NT2/D1 (cell line): Measurements from ENCODE around the gene SORCS1.

Experiments
- DNase-seq: peaks from one replicate; pipeline ENCODE4 v3.0.0-alpha.2; 2011; ENCODE audit warnings: low read depth, low spot score
- H3K27me3 ChIP-seq: 2 replicates; pipeline ENCODE4 v1.6.0; 2011; ENCODE audit warnings: mild to moderate bottlenecking; ENCODE audit not compliant: insufficient read length, insufficient read depth
- H3K36me3 ChIP-seq: 2 replicates; pipeline ENCODE4 v1.6.1; 2011; ENCODE audit warnings: mild to moderate bottlenecking, low read length, mixed read lengths; ENCODE audit not compliant: insufficient read depth, insufficient read length
- H3K4me1 ChIP-seq: 2 replicates; pipeline ENCODE4 v1.5.1; 2011; ENCODE audit not compliant: insufficient read depth, insufficient read length
- H3K4me3 ChIP-seq: 2 replicates; pipeline ENCODE4 v1.5.1; 2011; ENCODE audit warnings: low read depth; ENCODE audit not compliant: insufficient read length
- H3K9ac ChIP-seq: 2 replicates; pipeline ENCODE4 v1.6.0; 2011; ENCODE audit warnings: low read depth; ENCODE audit not compliant: insufficient read length
- H3K9me3 ChIP-seq: 2 replicates; pipeline ENCODE4 v1.5.1; 2011; ENCODE audit warnings: mild to moderate bottlenecking, low read length; ENCODE audit not compliant: insufficient read depth
- SUZ12 ChIP-seq: IDR thresholded peaks from 2 replicates; pipeline ENCODE4 v1.6.1; 2011; ENCODE audit not compliant: insufficient read length, insufficient read depth; ENCODE audit errors: extremely low read depth
- YY1 ChIP-seq: IDR thresholded peaks from 2 replicates; pipeline ENCODE4 v1.6.1; 2011; ENCODE audit not compliant: insufficient read length, insufficient read depth
- ZNF274 ChIP-seq: IDR thresholded peaks from 2 replicates; pipeline ENCODE4 v1.6.1; 2011; ENCODE audit warnings: mild to moderate bottlenecking, low read depth, low read length

Gene SORCS1

GRCh38 chr10:106777841-106778240, 386.7 kb downstream of the SORCS1 start:
- TF ChIP-seq ZNF274 (no peak), YY1 (no peak), SUZ12 (no peak)
- H3K9me3 ChIP-seq, result no peaks in the 10 kb centered on the region
- H3K36me3 ChIP-seq, result no peaks in the 10 kb centered on the region
- no peak overlapping the region for H3K9ac ChIP-seq
- H3K4me1 ChIP-seq, result no peaks in the 10 kb centered on the region
- H3K4me3 ChIP-seq, result no peak overlapping the region
- H3K27me3 ChIP-seq, result no peaks in the 10 kb centered on the region
- no peak for DNase-seq

GRCh38 chr10:106775127-106775526, 389.4 kb downstream of the SORCS1 start:
- no peak for DNase-seq
- no peaks in the 10 kb centered on the region for H3K36me3 ChIP-seq

GRCh38 chr10:106772957-106773356, 391.5 kb downstream of the SORCS1 start:
- H3K36me3 ChIP-seq, result no peaks in the 10 kb centered on the region
- TF ChIP-seq SUZ12, result no peak
- no peak for TF ChIP-seq ZNF274
- TF ChIP-seq YY1, result no peak

More at GRCh38 chr10:106775127-106775526, 389.4 kb downstream of the SORCS1 start:
- Histone ChIP-seq H3K4me3 (no peak overlapping the region), H3K9ac (no peak overlapping the region), H3K27me3 (no peaks in the 10 kb centered on the region), H3K9me3 (no peaks in the 10 kb centered on the region), H3K4me1 (no peaks in the 10 kb centered on the region)
- TF ChIP-seq SUZ12 (no peak), YY1 (no peak), ZNF274 (no peak)

GRCh38 chr10:106771154-106771553, 393.4 kb downstream of the SORCS1 start:
- no peak overlapping the region for H3K4me3 ChIP-seq

More at GRCh38 chr10:106772957-106773356, 391.5 kb downstream of the SORCS1 start:
- DNase-seq, result no peak
- Histone ChIP-seq H3K4me1 (no peaks in the 10 kb centered on the region), H3K9me3 (no peaks in the 10 kb centered on the region), H3K27me3 (no peaks in the 10 kb centered on the region), H3K9ac (no peak overlapping the region), H3K4me3 (no peak overlapping the region)

GRCh38 chr10:106768204-106768603, 396.3 kb downstream of the SORCS1 start:
- H3K27me3 ChIP-seq, result no peaks in the 10 kb centered on the region
- H3K9me3 ChIP-seq, result no peaks in the 10 kb centered on the region
- no peak for DNase-seq
- H3K36me3 ChIP-seq, result no peaks in the 10 kb centered on the region
- no peak overlapping the region for H3K9ac ChIP-seq
- no peaks in the 10 kb centered on the region for H3K4me1 ChIP-seq
- H3K4me3 ChIP-seq, result no peak overlapping the region
- TF ChIP-seq YY1 (no peak), SUZ12 (no peak), ZNF274 (no peak)

More at GRCh38 chr10:106771154-106771553, 393.4 kb downstream of the SORCS1 start:
- TF ChIP-seq YY1 (no peak), ZNF274 (no peak), SUZ12 (no peak)
- Histone ChIP-seq H3K27me3 (no peaks in the 10 kb centered on the region), H3K4me1 (no peaks in the 10 kb centered on the region), H3K9me3 (no peaks in the 10 kb centered on the region), H3K36me3 (no peaks in the 10 kb centered on the region), H3K9ac (no peak overlapping the region)
- DNase-seq, result no peak

- H3K4me1 ChIP-seq, result no peaks in the 10 kb centered on the region
- H3K9ac ChIP-seq, result no peak overlapping the region
- no peaks in the 10 kb centered on the region for H3K36me3 ChIP-seq
- H3K4me3 ChIP-seq, result no peak overlapping the region
- no peak for DNase-seq
- no peaks in the 10 kb centered on the region for H3K9me3 ChIP-seq
- no peaks in the 10 kb centered on the region for H3K27me3 ChIP-seq
- TF ChIP-seq ZNF274, result no peak
- no peak for TF ChIP-seq SUZ12
- TF ChIP-seq YY1, result no peak
Observed at GRCh38 chr10:106765928-106766327, 398.6 kb downstream of the SORCS1 start.

GRCh38 chr10:106765241-106765754, 399.2 kb downstream of the SORCS1 start:
- DNase-seq, result no peak
- Histone ChIP-seq H3K4me1 (no peaks in the 10 kb centered on the region), H3K27me3 (no peaks in the 10 kb centered on the region), H3K4me3 (no peak overlapping the region), H3K9me3 (no peaks in the 10 kb centered on the region), H3K36me3 (no peaks in the 10 kb centered on the region), H3K9ac (no peak overlapping the region)
- TF ChIP-seq SUZ12 (no peak), ZNF274 (no peak), YY1 (no peak)

GRCh38 chr10:106764360-106764759, 400.1 kb downstream of the SORCS1 start:
- TF ChIP-seq SUZ12 (no peak), ZNF274 (no peak), YY1 (no peak)
- no peaks in the 10 kb centered on the region for H3K36me3 ChIP-seq
- H3K27me3 ChIP-seq, result no peaks in the 10 kb centered on the region
- H3K9ac ChIP-seq, result no peak overlapping the region
- H3K4me3 ChIP-seq, result no peak overlapping the region
- DNase-seq, result no peak
- no peaks in the 10 kb centered on the region for H3K4me1 ChIP-seq
- H3K9me3 ChIP-seq, result no peaks in the 10 kb centered on the region
